Fibroblast of lung (primary cell): Measurements from ENCODE around the gene LASP1.

Experiments
- EZH2 ChIP-seq: IDR thresholded peaks from 2 replicates; pipeline ENCODE4 v1.5.1; 2012; ENCODE audit warnings: low read length, control low read depth, mild to moderate bottlenecking; ENCODE audit errors: missing control alignments
- TF ChIP-seq, protein P1 (sequence below), 2 donors: IDR thresholded peaks in 1 of 2; conservative IDR thresholded peaks in 1 of 2; 1 replicate in 1 of 2; 2 replicates in 1 of 2; pipeline ENCODE4 v1.5.1; 2011 to 2012; ENCODE audit warnings: low read length in 2 of 2, control low read depth in 1 of 2, inconsistent platforms in 1 of 2, low read depth in 1 of 2, mild to moderate bottlenecking in 1 of 2

DNA sequence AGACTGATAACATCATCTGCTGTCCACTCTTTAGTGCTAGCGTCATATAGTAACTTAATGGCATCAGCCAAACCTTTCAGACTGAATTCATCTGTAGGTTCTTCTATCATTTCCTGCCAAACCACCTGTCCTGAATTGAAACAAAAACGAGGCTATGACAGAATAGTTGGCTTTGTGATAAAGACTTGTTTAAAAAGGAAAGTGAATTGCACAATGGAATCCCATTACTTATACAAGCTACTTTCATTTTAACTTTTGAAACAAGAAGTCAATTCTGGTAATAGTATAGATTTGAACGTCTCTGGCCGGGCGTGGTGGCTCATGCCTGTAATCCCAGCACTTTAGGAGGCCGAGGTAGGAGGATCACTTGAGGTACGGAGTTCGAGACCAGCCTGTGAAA is 73.7 kb downstream of the LASP1 start:
- TF ChIP-seq, protein P1, sequence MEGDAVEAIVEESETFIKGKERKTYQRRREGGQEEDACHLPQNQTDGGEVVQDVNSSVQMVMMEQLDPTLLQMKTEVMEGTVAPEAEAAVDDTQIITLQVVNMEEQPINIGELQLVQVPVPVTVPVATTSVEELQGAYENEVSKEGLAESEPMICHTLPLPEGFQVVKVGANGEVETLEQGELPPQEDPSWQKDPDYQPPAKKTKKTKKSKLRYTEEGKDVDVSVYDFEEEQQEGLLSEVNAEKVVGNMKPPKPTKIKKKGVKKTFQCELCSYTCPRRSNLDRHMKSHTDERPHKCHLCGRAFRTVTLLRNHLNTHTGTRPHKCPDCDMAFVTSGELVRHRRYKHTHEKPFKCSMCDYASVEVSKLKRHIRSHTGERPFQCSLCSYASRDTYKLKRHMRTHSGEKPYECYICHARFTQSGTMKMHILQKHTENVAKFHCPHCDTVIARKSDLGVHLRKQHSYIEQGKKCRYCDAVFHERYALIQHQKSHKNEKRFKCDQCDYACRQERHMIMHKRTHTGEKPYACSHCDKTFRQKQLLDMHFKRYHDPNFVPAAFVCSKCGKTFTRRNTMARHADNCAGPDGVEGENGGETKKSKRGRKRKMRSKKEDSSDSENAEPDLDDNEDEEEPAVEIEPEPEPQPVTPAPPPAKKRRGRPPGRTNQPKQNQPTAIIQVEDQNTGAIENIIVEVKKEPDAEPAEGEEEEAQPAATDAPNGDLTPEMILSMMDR (conservative IDR thresholded peaks at IDR 0.05 in 1 of 2, IDR thresholded peaks at IDR 0.05 in 1 of 2; ENCODE audit: low read depth in 1 of 2, low read length in 2 of 2), result no peak
- no peak for TF ChIP-seq EZH2
